Measurements from ENCODE around the gene KCNQ2.

Gene KCNQ2

DNA sequence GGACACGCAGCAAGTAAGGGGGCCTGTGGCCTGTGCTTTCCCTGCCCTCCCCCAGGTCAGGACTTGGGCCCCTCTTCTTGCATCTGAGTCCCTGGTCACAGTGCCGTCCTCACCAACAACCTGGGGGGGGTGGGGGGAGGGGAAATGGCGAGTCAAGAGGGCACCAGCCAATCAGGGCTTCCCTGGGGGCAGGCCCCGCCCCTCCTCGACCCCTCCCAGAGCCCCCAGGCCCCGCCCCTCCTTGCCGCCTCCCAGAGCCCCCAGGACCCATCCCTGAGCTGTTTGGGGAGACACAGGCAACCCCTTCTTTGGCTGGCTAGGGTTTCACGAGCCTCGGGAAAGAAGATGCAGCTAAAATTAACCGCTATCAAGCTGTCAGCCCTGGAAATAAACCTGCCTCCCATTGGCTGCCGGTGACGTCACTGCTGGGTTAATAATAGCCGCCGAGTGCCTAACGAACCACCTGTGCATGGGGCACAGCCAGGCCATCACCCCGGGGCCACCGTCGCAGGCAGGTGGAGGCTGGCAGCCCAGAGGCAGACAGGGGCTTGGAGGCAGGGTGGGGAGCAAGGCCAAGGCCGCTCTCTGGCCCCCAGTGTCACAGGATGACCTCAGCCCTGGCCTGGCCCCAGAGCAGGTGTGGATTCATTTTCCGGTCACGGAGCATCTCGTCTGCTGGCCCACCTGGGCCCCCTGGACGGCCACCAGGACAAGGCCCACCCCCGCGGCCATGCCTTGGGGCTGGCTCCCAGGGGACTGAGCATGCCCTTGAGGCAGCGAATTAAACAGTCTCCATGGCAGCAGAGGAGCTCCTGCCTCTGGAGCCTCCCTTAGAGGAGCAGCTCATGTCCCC lies 29.6 kb upstream of the KCNQ2 start:
- no peak for DNase-seq (ENCODE audit: low read depth)

DNA sequence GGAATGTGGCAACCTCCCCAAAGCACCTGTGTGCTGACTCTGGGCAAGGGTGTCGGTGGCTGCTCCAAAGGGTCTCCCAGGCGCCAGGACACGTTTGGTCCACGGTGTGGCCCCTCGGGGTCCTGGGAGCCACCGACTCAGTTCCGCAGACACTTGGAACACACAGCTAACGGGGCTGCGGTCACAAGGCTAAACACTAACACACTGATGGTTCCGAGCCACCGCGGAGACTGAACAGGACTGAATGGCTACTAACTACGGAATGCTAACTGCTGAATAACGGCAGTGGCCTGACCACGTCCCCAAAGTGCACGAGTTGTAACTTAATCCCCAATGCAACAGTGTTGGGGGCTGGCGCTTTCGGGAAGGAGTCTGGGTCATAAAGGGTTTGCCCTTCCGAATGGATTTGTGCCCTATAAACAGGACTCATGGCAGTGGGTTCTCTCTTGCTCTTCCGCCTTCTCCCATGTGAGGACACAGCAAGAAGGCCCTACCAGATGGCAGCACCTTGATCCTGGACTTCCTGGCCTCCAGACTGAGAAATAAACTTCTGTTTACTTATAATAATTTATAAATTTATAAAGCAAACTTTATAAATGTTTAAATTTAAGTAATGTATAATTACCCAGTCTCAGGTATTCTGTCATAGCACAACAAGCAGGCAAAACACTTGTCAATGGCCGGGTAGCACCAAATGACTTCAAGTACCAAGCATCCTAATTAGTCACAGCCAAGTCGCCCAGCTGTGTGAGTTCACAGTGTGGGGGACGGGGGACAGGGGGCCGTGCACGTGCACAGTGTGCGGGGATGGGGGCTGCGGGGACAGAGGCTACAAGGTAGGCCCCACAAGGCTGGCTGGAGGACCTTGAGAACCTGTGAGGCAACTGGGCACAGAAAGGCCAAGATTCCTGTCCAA lies 28.7 kb upstream of the KCNQ2 start:
- DNase-seq (ENCODE audit: low read depth) = no peak

DNA sequence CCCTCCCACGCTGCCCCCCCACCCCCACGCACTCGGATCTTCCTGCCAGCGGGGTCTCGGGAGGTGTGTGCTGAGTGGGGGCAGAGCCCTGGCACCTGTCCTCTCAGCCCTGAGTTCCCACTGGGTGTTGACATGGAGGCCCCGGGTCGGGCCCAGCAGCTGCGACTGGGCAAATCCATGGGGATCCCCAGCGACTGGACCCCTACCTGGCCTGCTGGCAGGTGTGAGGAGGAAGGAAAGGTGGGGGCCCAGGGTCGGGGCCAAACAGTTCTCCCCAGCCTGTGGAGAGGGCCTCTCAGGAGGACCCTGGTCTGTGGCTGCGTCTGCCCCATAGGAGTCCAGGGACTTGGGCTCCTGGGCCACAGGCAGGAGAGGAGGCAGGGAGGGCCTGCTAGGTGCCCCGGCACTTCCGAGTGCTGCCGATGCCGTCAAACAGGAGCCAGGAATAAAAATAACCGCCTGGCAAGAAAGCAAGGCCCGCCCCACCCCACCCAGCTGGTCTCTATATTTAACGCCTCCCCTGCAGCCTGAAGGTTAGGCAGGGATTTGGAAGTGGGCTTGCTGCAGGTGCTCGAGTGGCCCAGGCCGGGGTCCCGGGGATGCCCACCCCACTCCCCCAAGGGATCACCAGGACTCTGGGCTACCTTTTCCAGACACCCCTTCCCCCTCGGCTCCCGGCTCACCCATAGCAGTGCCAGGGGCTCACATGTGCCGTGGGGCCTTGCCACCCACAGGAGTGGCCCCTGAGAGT lies 27.9 kb upstream of the KCNQ2 start:
- no peak for DNase-seq (ENCODE audit: low read depth)

DNA sequence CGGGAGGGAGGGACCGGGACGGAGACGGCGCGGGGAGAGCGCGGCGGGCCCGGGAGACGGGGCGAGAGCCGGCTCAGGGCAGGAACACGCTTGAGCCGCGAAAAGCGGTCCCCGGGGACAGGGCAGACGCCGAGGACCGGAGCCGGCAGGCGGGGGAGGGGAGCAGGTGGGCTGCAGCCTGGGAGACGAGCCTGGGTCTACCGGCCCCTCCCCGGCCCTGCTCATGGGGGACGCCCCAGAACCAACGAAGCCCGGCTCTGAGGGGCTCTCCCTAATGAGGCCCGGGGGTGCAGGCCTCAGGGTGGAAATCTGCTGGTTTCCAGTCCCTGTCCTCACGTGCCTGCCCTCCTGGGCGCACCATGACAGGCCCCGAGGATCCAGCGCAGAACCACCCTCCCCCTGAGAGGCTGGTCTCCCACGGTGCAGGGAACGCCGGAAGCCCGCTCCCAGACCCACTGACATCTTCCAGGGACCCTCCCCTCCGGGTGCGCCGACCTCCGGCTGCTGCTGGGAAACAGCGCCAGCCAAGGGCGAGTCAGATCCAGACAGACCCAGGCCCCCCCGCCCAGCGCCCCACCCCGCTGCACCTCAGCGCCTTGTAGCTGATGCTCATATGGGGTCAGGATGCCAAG lies 27.0 kb upstream of the KCNQ2 start:
- no peak for DNase-seq (ENCODE audit: low read depth)

DNA sequence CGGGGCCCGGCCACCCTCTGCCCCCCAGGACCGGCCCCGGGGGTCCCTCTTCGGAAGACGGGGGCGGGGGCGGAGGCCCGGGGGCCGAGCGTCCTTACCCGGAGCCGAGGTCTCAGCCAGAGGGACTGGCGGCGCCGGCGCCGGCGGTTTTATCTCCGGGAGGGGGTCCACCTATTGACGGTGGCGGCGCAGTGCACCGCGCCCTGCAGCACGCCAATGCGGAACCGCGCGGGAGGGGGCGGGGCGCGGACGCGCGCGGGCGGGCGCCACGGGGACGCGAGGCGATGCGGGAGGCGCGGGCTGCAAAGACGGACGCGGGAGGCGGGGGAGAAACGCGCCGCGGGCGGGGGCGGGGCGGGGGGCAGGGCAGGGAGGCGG lies 26.5 kb upstream of the KCNQ2 start, which contains the start of gene EEF1A2:
TSS of gene EEF1A2 (minus strand) at position 124 of the 378 bp plus-strand sequence. CDS start 1,320 bp downstream, outside the sequence.
- DNase-seq (ENCODE audit: low read depth) = no peak

DNA sequence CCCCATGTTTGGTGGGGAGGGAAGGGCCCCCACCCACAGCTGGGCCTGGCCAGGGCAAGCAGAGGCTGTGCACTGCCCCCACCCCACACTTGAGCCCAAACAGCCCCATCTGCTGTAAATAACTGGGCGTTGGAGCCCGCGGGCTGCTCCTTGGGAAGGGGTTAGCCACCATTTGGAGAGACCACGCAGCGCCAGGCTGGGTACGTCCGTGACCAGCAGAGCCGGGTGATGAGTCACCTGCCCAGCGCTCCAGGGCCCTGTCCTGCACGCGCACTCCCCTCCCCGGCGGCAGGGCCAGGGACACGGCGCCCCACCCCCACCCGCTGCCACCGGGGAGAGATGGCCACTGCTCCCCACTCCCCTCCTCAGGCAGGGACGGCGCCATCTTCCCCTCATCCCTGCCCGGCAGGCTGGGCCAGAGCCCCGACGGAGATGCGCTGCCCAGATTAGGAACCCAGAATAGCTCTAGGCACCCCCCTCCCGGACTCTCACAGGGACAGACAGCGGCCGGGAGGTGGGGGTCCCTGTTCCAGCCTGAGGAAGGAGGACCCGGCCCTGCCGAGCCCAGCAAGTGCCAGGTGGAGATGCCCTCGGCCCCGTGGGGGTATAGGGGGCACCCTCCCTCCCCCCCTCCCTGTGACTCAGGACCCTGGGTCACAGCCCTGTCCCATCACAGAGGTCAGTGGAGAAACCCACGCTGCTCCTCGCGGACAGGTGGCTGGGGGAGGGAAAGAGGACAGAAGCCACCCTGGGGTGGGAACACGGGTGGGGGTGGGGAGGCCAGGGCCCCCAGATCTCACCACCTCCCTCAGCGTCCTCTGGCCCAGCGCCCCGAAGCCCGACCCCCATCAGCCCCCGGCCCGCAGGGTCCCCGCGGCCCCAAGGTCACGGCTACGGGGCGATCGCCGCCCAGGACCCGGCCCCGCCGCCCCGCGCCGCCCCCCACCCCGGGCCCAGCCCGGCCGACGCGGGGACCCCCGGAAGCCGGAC lies 25.8 kb upstream of the KCNQ2 start:
- DNase-seq (ENCODE audit: low read depth) = no peak

DNA sequence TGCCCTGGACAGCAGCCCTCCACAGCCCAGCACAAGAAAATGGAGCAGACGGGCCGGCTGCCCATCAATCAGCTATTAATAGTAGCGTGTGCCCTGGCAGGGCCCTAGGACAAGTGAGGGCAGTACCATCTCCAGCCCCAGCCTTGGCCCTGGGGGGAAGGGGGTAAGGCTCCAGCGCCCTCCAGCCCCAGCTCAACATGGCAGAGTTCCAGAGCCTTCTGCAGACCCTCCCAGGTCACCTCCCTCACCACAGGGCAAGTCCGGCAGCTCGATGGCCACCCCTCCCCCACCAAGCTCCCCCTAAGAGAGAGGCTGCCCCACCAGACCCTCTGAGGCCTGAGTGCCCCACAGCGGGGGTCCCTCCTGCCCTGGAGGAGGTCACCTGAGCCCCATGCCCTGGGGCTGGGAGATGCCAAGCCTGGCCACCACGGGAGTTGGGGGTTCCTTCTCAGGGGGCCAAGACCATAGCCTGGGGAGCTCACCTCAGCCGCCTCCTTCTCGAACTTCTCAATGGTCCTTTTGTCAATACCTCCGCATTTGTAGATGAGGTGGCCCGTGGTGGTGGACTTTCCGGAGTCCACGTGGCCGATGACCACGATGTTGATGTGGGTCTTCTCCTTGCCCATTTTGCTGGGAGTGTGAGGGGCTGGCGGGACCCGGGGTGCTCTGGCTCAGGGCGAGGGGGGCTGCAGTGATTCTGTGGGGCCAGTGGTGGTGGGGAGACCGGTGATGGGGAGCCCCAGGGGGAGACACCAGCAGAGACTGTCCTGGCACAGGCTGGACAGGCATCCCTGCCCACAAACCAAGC lies 24.9 kb upstream of the KCNQ2 start:
- DNase-seq (ENCODE audit: low read depth) = no peak

DNA sequence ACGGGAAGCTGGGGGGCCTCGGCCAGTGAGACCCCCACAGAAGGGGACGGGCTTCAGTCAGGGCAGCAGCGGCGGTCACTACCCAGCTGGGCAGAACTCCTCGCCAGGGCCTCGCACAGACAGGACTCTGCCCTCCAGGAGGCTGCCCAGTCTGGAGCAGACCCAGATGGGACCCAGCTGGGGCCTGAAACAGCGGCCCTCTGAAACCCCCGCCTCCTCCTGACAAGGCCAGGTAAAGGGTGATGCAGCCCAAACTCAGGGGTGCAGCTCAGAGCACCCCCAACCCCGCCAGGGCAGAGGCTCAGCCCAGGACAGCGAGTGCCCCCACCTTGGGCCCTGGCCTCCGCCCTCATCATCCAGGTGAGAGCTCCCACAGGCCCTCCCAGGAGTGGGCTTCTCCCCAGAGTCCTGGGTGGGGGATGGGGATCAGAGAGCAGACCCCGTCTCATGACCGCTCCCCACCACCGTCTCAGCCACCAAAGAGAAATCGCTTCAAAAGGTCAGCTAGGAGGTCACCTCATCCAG lies 24.2 kb upstream of the KCNQ2 start:
- no peak for DNase-seq (ENCODE audit: low read depth)

DNA sequence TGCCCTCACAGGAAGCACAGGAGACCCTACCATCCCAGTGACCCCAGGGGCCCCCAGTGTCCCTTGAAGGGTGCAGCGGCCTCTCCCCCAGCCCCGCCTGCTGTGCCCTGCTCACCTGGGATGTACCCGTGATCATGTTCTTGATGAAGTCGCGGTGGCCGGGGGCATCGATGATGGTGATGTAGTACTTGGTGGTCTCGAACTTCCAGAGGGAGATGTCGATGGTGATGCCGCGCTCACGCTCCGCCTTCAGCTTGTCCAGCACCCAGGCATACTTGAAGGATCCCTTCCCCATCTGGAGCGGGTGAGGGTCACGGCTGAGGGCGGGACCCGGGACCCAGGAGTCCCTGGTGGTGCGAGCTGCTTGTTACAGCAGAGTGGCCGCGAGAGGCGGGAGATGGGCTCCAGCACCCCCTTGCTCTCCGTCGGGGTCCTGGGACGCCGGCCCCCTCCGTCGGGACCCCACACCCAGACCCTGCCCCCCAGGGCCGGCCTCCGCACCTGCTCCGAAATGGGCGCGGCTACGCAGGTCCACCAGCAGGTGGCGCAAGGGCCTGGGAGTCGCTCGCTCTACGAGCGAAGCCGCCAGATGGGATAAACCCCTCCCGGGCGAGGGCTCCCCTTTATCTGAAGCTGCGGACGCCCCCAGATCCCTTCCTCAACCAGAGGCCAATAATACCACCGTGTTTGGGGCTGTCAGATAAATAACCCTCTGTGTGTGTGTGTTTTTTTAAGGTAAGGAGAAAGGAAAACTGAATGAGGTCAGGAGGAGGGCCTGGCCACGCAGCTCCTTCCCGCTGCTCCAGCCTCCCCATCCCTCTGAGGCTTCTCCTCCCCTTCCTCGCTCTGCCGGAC lies 23.5 kb upstream of the KCNQ2 start:
- DNase-seq (ENCODE audit: low read depth) = peak; percentile 13

DNA sequence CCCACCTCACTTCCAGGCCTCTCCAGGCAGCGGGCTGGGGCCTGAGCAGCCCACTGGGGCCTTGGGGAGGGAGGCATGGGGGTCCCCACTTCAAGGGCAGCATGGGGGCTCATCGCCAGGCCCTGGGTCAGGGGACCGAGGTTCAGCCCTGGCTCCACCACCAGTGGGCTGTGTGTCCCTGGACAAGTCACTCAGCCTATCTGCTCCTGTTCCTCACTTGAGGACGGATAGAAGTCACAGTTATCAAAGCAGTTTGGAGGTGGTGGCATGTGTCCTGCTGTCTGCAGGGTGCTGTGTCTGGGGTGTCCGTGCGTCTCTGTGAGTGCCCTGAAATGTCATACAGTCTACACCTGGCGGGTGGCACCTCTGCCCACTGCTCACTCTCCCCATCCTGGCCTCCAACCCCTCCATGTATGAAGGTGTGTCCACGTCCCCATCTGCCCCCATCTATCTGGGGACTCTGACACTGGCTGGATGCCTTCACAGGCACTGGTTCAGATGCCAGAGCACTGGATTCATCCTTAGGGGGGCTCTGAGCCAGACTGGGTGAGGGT lies 22.8 kb upstream of the KCNQ2 start:
- DNase-seq (ENCODE audit: low read depth) = no peak

DNA sequence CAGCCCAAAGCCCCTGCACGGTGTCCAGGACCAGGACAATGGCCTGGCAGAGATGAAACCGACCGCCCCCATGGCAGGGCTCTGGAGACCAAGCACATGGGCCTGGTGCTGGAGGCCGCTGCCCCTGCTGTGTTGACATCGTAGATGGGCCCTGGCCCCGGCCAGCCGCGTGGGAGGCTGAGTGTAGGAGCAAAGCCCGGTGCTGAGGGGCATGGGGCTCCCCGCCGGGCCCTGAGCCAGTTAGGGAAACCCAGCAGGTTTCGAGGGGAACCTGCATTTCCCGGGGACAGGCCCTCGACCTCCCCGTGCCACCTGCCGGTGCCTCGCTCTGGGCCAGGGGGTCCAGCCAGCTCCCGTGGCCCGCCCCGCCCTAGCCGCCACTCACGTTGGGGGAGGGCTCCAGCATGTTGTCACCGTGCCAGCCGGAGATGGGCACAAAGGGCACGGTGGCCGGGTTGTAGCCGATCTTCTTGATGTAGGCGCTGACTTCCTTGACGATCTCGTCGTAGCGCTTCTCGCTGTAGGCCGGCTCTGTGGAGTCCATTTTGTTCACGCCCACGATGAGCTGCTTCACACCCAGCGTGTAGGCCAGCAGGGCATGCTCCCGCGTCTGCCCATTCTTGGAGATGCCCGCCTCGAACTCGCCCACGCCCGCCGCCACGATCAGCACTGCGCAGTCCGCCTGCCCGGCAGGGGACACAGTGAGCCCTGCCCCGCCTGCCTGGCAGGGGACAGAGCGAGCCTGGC lies 22.1 kb upstream of the KCNQ2 start:
- DNase-seq (ENCODE audit: low read depth) = no peak

DNA sequence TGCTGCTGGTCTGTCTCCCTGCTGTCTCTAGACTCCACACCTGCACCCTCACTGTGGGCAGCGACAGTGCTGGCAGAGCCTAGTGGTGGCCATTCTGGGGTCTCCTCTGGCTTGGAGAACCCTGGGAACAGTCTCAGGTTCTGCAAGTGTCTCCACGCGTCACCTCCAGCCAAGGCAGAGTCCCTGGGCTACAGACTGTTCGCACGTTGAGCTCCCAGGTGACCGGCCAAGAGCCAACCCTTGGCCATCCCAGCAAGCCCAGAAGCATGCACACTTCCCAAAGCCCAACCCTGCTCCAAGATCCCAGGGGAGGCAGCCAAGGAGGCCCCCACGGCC lies 21.6 kb upstream of the KCNQ2 start:
- no peak for DNase-seq (ENCODE audit: low read depth)

DNA sequence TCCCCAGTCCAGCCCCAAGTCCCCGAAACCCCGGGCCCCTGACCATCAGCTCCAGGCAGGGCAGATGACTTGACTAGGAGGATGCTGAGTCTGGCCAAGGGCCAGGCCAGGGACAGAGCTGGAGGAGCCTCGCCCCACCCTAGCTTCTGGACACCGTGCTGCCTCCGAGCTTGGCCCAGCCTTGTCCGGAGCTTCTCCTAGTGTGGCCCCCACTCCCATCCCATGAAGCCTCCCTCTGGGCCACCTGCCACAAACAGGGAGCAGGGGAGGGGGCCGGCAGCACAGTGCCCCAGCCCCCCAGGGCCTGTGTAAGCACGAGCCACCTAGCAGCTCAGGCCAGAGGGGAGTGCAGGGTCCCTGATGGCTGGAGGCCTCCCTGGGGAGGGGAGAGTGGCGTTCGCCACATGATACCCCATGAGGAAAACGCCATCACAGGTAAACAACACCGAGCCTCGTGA lies 21.1 kb upstream of the KCNQ2 start:
- no peak for DNase-seq (ENCODE audit: low read depth)

DNA sequence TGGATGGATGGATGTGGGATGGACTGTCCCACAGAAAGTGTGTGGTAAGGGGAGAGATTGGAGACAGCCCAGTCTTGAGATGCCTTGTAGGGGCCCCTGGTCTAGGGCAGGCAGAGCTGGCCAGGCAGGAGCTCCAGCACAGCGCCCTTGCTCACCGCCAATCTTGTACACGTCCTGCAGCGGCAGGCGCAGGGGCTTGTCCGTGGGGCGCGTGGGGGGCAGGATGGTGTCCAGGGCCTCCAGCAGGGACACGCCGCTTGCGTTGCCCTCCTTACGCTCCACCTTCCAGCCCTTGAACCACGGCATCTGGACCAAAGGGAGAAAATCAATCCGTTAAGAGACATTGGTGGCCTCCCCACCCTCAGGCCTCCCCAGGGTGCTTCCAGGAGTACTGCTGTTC lies 20.5 kb upstream of the KCNQ2 start:
- no peak for DNase-seq (ENCODE audit: low read depth)

DNA sequence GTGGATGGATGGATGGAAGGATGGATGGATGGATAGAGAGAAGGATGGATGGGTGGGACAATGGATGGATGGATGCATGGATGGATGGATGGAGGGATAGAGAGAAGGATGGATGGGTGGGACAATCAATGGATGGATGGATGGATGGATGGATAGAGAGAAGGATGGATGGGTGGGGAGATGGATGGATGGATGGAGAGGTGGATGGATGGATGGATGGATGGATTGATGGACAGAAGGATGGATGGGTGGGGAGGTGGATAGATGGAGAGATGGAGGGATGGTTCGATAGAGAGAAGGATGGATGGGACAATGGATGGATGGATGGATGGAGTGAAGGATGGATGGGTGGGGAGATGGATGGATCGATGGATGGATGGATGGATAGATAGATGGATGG lies 20.1 kb upstream of the KCNQ2 start:
- no peak for DNase-seq (ENCODE audit: low read depth)

DNA sequence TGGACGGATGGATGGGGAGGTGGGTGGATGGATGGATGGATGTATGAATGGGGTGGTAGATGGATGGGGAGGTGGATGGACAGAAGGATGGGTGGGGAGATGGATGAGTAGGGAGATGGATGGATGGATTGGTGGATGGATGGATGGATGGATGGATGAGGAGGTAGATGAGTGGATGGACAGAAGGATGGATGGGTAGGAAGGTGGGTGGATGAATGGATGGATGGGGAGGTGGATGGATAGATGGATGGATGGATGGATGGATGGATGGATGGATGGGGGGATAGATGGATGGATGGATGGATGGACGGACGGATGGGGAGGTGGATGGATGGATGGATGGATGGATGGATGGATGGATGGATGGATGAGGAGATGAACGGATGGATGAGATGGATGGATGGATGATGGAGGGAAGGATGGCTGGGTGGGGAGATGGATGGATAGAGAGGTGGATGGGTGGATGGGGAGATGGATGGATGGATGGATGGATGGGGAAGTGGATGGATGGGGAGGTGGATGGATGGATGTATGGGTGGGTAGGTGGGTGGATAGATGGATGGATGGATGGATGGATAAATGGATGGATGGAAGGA lies 19.3 kb upstream of the KCNQ2 start:
- DNase-seq (ENCODE audit: low read depth) = no peak

DNA sequence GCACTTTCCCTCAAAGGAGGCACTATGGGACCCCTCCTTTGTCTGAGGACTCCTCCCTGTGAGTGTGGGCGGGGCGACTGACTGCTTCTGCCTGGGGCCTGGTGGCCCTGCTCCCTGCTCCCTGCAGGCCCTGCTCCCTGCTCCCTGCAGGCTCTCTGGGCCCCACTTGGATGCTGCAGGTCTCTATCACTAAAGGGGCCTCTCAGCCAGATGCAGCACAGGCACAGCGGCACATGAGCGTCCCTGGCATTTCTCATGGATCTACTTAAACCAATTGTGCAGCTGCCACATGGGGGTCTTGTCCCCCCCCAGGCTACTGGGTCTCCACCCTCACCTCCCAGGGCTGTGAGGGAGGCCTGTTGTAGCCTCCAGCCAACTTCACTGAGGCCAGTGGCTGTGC lies 18.6 kb upstream of the KCNQ2 start:
- DNase-seq (ENCODE audit: low read depth) = no peak
